Gastroesophageal sphincter (tissue), 4 donors: ENCODE results near the gene CCDC154. TPM values are rescaled to one million over a fixed set of nuclear protein-coding genes. Genes with fewer than 3 reads are reported as not detected.

ENCODE experiments used
- ATAC-seq: fragments of 150-250 bp; one replicate; pipeline ENCODE4 v1.9.1; 2016; ENCODE audit warnings: mild to moderate bottlenecking, moderate library complexity
- H3K27ac ChIP-seq, 4 donors: fragments of 200-600 bp; sonication (generic) in 3 of 4; 1 replicate in 3 of 4; 2 replicates in 1 of 4; pipeline ENCODE4 v1.5.1; 2016 to 2019
- H3K27me3 ChIP-seq: fragments of 200-600 bp; sonication (generic); one replicate; pipeline ENCODE4 v1.5.1; 2019
- H3K36me3 ChIP-seq, 2 donors: fragments of 200-600 bp; sonication (generic); one replicate each; pipeline ENCODE4 v1.5.1; 2019; ENCODE audit warnings: control low read depth in 1 of 2
- H3K4me1 ChIP-seq, 3 donors: fragments of 200-600 bp; sonication (generic); 1 replicate in 2 of 3; 2 replicates in 1 of 3; pipeline ENCODE4 v1.5.1; 2016 to 2019; ENCODE audit warnings: control low read depth in 2 of 3
- H3K4me3 ChIP-seq, 2 donors: fragments of 200-600 bp; sonication (generic); one replicate each; pipeline ENCODE4 v1.5.1; 2019; ENCODE audit warnings: mild to moderate bottlenecking in 1 of 2, moderate library complexity in 1 of 2
- H3K9me3 ChIP-seq, 3 donors: fragments of 200-600 bp; sonication (generic); one replicate each; pipeline ENCODE4 v1.5.1; 2017 to 2019; ENCODE audit warnings: control low read depth in 2 of 3
- CTCF ChIP-seq, 4 experiments: fragments of 200-600 bp in 2 of 4; fragments of 450-650 bp in 2 of 4; sonication (generic) in 1 of 4; IDR thresholded peaks; one replicate each; pipeline ENCODE4 v1.5.1; 2017 to 2019; ENCODE audit warnings: antibody characterized with exemption in 4 of 4, mild to moderate bottlenecking in 2 of 4, moderate library complexity in 2 of 4
- EP300 ChIP-seq: sonication (generic); formaldehyde crosslinking; IDR thresholded peaks from one replicate; pipeline ENCODE4 v1.6.1; 2017; ENCODE audit warnings: antibody characterized with exemption, mild to moderate bottlenecking
- POLR2A ChIP-seq, 2 donors: fragments of 450-650 bp; IDR thresholded peaks; one replicate each; pipeline ENCODE4 v1.6.1; 2017; ENCODE audit warnings: antibody characterized with exemption in 2 of 2, mild to moderate bottlenecking in 2 of 2, moderate library complexity in 1 of 2
- POLR2AphosphoS5 ChIP-seq: sonication (generic); formaldehyde crosslinking; IDR thresholded peaks from one replicate; pipeline ENCODE4 v1.6.1; 2017; ENCODE audit warnings: antibody characterized with exemption
- WGBS, 2 donors: methylation state at CpG; one replicate each; pipeline ENCODE4 v1.1.5; 2018; ENCODE audit warnings: low coverage in 1 of 2; 5-methylcytosine and 5-hydroxymethylcytosine counted together
- total RNA-seq, 4 donors: library from RNA; depleted of rRNA; stranded (reverse); fragments of >200 nt; gene quantifications; one replicate each; pipeline ENCODE4 v1.1.0, GENCODE V29; 2016

Gene CCDC154
- total RNA-seq, result not detected

GRCh38 chr16:1443980-1444729 lies at the start of gene CCDC154:
Gene CCDC154 (minus strand): TSS chr16:1444556. CDS start chr16:1444322, 234 bp downstream.
- no peaks in the 10 kb centered on the region for H3K9me3 ChIP-seq
- TF ChIP-seq CTCF (IDR thresholded peaks at IDR 0.05) (no peak), EP300 (no peak), POLR2A (IDR thresholded peaks at IDR 0.05) (no peak), POLR2AphosphoS5 (no peak)
- WGBS, 2 donors, result no CpG with 5 or more reads among the region's 27 CpGs
- peaks cover 0 to 46% of the 10 kb centered on the region in 2 donors for H3K36me3 ChIP-seq
- H3K4me1 ChIP-seq, result no peaks in the 10 kb centered on the region
- H3K4me3 ChIP-seq, result no peak within 1 kb of the TSS
- H3K27ac ChIP-seq, result no peak within 1 kb of the TSS
- ATAC-seq, result no peak
- H3K27me3 ChIP-seq, result no peaks in the 10 kb centered on the region

GRCh38 chr16:1493746-1494094 lies 49.4 kb upstream of the CCDC154 start:
- peak overlapping the region; percentile 41 to 91 (median 86) for H3K27ac ChIP-seq
- H3K27me3 ChIP-seq, result no peaks in the 10 kb centered on the region
- WGBS, 2 donors, result 0% methylated on average over 2 of the region's 30 CpGs; no CpG with 5 or more reads in 1 of the 2 donors
- peak; percentile 9 for ATAC-seq
- TF ChIP-seq POLR2AphosphoS5 (no peak), EP300 (no peak), CTCF (IDR thresholded peaks at IDR 0.05) (no peak), POLR2A (IDR thresholded peaks at IDR 0.05) (no peak)
- H3K4me1 ChIP-seq, result peaks cover 0 to 33% (median 18%) of the 10 kb centered on the region in 3 donors
- H3K4me3 ChIP-seq, result peak overlapping the region; percentile 55 to 91
- peaks cover 0 to 44% of the 10 kb centered on the region in 2 donors for H3K36me3 ChIP-seq
- no peaks in the 10 kb centered on the region for H3K9me3 ChIP-seq

- no peak for TF ChIP-seq EP300
- TF ChIP-seq CTCF (IDR thresholded peaks at IDR 0.05), result peak in 2 of 4 experiments; percentile 27 to 31
- peak; percentile 5 for TF ChIP-seq POLR2AphosphoS5
- TF ChIP-seq POLR2A (IDR thresholded peaks at IDR 0.05), result peak in 1 of 2 donors; percentile 40
- peak; percentile 87 for ATAC-seq
- Histone ChIP-seq H3K4me1 (peaks cover 0 to 33% (median 18%) of the 10 kb centered on the region in 3 donors), H3K4me3 (peak within 1 kb of the TSS; percentile 55 to 91), H3K27me3 (no peaks in the 10 kb centered on the region), H3K27ac (peak within 1 kb of the TSS; percentile 41 to 91 (median 86)), H3K9me3 (no peaks in the 10 kb centered on the region), H3K36me3 (peaks cover 0 to 38% of the 10 kb centered on the region in 2 donors)
- WGBS, 2 donors, result 3 to 10% methylated on average over 2 to 8 of the region's 89 CpGs
These were observed 48.8 kb upstream of the CCDC154 start, which contains the start of gene TELO2 for GRCh38 chr16:1492923-1493745. Gene TELO2 (plus strand): TSS chr16:1493360. CDS start chr16:1494282, 922 bp downstream.

- ATAC-seq, result no peak
- peaks cover 0 to 33% (median 18%) of the 10 kb centered on the region in 3 donors for H3K4me1 ChIP-seq
- no peaks in the 10 kb centered on the region for H3K27me3 ChIP-seq
- no peaks in the 10 kb centered on the region for H3K9me3 ChIP-seq
- TF ChIP-seq POLR2AphosphoS5, result no peak
- no peak for TF ChIP-seq EP300
- TF ChIP-seq CTCF (IDR thresholded peaks at IDR 0.05), result no peak
- TF ChIP-seq POLR2A (IDR thresholded peaks at IDR 0.05), result no peak
- 77 to 79% methylated on average over 7 to 16 of the region's 23 CpGs for WGBS, 2 donors
- peak overlapping the region in 1 of 2 donors; percentile 91 for H3K4me3 ChIP-seq
- peaks cover 0 to 30% of the 10 kb centered on the region in 2 donors for H3K36me3 ChIP-seq
- peak overlapping the region in 3 of 4 donors; percentile 81 to 91 (median 90) for H3K27ac ChIP-seq
These were observed 47.9 kb upstream of the CCDC154 start for GRCh38 chr16:1492082-1492922.
